ENCODE data around the gene TGM5. TPM values are rescaled to one million over a fixed set of nuclear protein-coding genes. Genes with fewer than 3 reads are reported as not detected.
"Not testable (repeated sequence)": the region's sequence is repeated elsewhere in the genome, so short reads cannot be mapped to it uniquely, and the experiment has no call there.

TGM5 gene
- total RNA-seq, 3 donors from 2014 or later: not detected

DNA sequence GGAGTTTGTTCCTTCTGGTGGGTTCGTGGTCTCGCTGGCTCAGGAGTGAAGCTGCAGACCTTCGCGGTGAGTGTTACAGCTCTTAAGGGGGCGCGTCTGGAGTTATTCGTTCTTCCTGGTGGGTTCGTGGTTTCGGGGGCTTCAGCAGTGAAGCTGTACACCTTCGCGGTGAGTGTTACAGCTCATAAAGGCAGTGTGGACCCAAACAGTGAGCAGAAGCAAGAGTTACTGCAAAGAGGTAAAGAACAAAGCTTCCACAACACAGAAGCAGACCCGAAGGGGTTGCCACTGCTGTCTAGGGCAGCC lies 40.8 kb downstream of the TGM5 start:
- not testable (repeated sequence) for ATAC-seq

GRCh38 chr15:43225201-43225949 lies 41.4 kb downstream of the TGM5 start:
- Mint-ChIP-seq H3K27me3 (ENCODE audit: low read depth) (peaks cover 13% of the 10 kb centered on the region), H3K4me3 (no peak overlapping the region), H3K36me3 (ENCODE audit: insufficient read depth) (no peaks in the 10 kb centered on the region), H3K4me1 (ENCODE audit: low read depth) (peaks cover 4% of the 10 kb centered on the region), H3K9me3 (no peaks in the 10 kb centered on the region)
- ATAC-seq (peak; percentile 72 to 94), DNase-seq (no peak)

More for the DNA sequence above, 40.8 kb downstream of the TGM5 start:
- H3K4me1 Mint-ChIP-seq (ENCODE audit: low read depth); H3K9me3 Mint-ChIP-seq; DNase-seq; H3K36me3 Mint-ChIP-seq (ENCODE audit: insufficient read depth); H3K4me3 Mint-ChIP-seq: not testable (repeated sequence)
- H3K27me3 Mint-ChIP-seq (ENCODE audit: low read depth): peaks cover 13% of the 10 kb centered on the region

DNA sequence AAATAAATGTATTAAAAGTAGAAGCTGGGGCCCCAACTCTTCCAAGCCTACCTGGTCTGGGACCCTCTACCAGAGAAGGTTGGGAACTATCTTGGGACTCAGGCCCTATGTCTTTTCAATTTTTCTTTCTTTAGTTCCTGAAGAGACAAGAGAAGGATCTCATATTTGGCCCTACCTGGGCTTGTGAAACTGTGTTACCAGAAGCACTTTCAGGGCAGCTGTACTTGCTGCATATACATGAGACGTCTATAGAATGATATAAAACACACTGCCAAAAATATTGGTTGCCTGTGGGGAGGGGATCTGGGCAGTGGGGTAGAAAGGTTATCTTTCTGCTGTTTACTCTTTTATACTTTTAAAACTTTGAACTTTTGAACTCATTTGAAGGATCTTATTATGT lies 45.3 kb downstream of the TGM5 start:
- Mint-ChIP-seq H3K27me3 (ENCODE audit: low read depth) (peaks cover 20% of the 10 kb centered on the region), H3K9me3 (no peaks in the 10 kb centered on the region), H3K4me1 (ENCODE audit: low read depth) (peaks cover 4% of the 10 kb centered on the region), H3K4me3 (no peak overlapping the region), H3K36me3 (ENCODE audit: insufficient read depth) (no peaks in the 10 kb centered on the region)
- ATAC-seq (no peak), DNase-seq (no peak)

GRCh38 chr15:43220991-43221403 lies 45.7 kb downstream of the TGM5 start, which contains the start of gene EPB42:
TSS of gene EPB42 (minus strand) at chr15:43221018. CDS start at chr15:43220825, 193 bp downstream.
- ATAC-seq (no peak), DNase-seq (no peak)
- Mint-ChIP-seq H3K36me3 (ENCODE audit: insufficient read depth) (no peaks in the 10 kb centered on the region), H3K4me3 (no peak within 1 kb of the TSS), H3K9me3 (no peaks in the 10 kb centered on the region), H3K27me3 (ENCODE audit: low read depth) (peaks cover 20% of the 10 kb centered on the region), H3K4me1 (ENCODE audit: low read depth) (peaks cover 4% of the 10 kb centered on the region)

DNA sequence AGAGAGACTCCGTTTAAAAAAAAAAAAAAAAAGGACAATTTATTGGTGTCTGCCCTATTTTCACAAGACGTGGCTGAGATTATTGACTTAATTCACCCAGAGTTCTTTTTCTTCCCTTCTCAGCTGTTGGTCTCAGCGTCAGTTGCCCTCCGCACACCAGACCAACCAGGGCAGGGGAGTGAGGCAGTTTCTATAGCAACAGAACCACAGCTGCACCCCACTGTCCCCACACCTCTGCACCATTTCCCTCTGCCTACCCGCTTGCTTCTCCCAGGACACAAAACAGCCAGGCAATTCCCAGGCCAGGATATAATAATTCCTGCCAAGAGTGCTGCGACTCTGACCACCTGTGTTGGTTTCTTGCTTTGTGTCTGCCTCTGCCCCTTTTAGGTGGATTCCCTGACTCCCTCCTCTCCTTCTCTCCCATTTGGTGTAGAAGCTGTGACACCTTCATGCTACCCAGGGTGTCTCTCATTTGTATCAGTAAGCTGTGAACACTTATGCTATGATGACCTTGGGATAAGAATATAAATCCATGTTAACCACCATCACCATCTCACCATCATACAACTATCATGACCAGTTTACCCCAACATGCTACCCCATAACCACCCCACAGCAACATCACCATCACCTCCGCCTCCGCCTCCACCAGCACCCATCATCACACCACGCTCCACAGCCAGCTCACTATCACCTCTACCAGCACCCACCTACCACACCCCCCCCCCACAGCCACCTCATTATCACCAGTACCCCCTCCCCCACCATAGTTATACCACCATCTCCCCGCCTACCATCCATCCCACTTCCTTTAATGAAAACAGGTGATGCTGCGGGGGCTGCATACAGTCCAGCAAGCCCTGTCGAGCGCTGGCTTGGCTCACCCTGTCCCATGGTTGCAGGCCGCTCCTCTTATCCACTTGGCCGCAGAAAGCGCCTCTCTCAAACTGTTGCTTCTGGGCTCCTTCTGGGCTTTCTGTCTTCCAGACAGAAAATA lies 46.5 kb downstream of the TGM5 start:
- H3K27me3 Mint-ChIP-seq (ENCODE audit: low read depth): peaks cover 14% of the 10 kb centered on the region
- no peak for DNase-seq
- H3K36me3 Mint-ChIP-seq (ENCODE audit: insufficient read depth): no peaks in the 10 kb centered on the region
- H3K4me1 Mint-ChIP-seq (ENCODE audit: low read depth): no peaks in the 10 kb centered on the region
- H3K4me3 Mint-ChIP-seq: no peak overlapping the region
- ATAC-seq: no peak
- H3K9me3 Mint-ChIP-seq: no peaks in the 10 kb centered on the region

- Mint-ChIP-seq H3K4me1 (ENCODE audit: low read depth) (no peaks in the 10 kb centered on the region), H3K9me3 (no peaks in the 10 kb centered on the region), H3K36me3 (ENCODE audit: insufficient read depth) (no peaks in the 10 kb centered on the region), H3K27me3 (ENCODE audit: low read depth) (peaks cover 14% of the 10 kb centered on the region), H3K4me3 (no peak overlapping the region)
- DNase-seq: no peak
- ATAC-seq: no peak
Observed at GRCh38 chr15:43218908-43219706, 47.6 kb downstream of the TGM5 start.

DNA sequence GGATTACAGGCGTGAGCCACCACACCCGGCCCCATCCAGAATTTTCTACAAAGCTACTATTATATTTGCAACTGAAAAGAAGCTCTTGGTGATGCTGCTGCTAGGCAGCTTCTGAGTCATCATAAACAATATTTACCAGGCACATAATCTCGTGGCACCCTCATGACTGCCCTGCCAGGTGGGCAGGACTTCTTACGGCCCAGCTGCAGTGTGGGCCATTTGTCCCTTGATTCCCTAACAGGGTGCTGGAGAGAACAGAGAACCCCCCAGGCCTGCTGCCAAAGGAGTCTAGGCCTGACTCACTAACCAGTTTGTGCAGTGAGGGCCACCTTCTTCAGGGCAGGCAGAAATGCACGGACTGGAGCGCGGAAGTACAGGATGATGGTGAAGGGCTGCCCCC lies 50.8 kb downstream of the TGM5 start:
- Mint-ChIP-seq H3K9me3 (no peaks in the 10 kb centered on the region), H3K4me1 (ENCODE audit: low read depth) (no peaks in the 10 kb centered on the region), H3K4me3 (no peak overlapping the region), H3K27me3 (ENCODE audit: low read depth) (peaks cover 12% of the 10 kb centered on the region), H3K36me3 (ENCODE audit: insufficient read depth) (no peaks in the 10 kb centered on the region)
- DNase-seq (no peak), ATAC-seq (no peak)

- DNase-seq (no peak), ATAC-seq (no peak)
- Mint-ChIP-seq H3K4me3 (no peak overlapping the region), H3K4me1 (ENCODE audit: low read depth) (no peaks in the 10 kb centered on the region), H3K27me3 (ENCODE audit: low read depth) (peaks cover 13% of the 10 kb centered on the region), H3K9me3 (no peaks in the 10 kb centered on the region), H3K36me3 (ENCODE audit: insufficient read depth) (no peaks in the 10 kb centered on the region)
Observed at GRCh38 chr15:43214592-43215295, 52.0 kb downstream of the TGM5 start.

DNA sequence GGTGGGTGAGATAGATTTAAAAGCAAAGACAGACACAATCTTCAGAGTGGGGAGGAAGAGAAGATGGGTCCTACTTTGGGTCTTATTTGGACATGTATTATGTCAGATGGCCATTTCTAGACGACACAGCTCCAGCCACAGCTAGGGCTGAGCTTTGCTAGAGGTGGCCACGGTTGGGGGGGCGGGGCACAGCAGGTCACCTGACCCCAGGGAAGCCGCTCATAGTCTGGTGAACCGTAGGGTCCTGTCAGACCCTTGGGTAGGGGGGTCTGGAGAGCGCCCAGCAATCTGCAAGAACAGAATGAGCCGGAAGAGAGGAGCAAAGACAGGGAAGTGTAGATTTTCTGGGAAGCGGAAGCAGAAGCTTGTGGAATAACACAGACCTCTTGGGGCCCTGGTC lies 52.6 kb downstream of the TGM5 start:
- Mint-ChIP-seq H3K9me3 (no peaks in the 10 kb centered on the region), H3K4me1 (ENCODE audit: low read depth) (no peaks in the 10 kb centered on the region), H3K36me3 (ENCODE audit: insufficient read depth) (no peaks in the 10 kb centered on the region), H3K4me3 (no peak overlapping the region), H3K27me3 (ENCODE audit: low read depth) (peaks cover 16% of the 10 kb centered on the region)
- ATAC-seq: no peak
- DNase-seq: no peak

DNA sequence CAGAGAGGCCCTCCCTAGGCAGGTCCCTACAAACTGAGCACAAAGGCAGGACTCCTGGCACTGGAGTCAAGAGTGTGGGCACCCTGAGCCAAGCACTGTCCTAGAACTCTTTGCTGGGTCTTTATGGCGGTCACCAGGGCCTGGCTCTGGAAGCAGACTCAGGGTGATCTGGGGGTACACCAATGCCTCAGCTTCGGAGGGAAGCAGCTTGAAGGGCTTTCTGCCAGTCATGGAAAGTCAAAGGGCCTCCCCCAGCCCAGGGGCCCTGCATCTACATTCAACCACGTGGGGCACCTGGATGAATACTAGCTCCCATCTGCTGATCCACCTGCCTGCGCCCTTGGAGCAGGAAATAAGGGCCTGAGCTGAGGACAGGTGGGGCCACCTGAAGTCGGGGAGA lies 53.3 kb downstream of the TGM5 start:
- no peak for ATAC-seq
- no peak overlapping the region for H3K4me3 Mint-ChIP-seq
- H3K27me3 Mint-ChIP-seq (ENCODE audit: low read depth): peaks cover 23% of the 10 kb centered on the region
- DNase-seq: no peak
- H3K9me3 Mint-ChIP-seq: no peaks in the 10 kb centered on the region
- H3K4me1 Mint-ChIP-seq (ENCODE audit: low read depth): no peaks in the 10 kb centered on the region
- no peaks in the 10 kb centered on the region for H3K36me3 Mint-ChIP-seq (ENCODE audit: insufficient read depth)

DNA sequence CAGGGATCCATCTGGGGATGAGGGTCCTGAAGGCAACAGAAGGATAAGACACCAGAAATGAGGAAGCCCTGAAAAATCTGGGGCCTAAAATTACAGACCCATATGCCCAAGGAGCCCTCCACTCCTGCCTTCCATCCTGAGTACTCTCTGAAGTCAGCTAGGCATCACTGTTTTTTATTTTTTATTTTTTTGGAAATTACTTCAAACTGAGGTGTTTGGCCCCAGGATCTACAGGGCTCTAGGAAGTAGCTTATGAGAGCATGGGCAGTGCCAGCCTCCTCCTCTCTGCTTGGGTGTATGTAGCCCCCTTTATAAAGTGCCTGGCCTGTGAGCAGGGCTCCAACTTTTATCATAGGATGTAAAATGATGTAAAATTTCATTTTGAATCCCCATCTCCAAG lies 53.8 kb downstream of the TGM5 start:
- no peak for ATAC-seq
- Mint-ChIP-seq H3K36me3 (ENCODE audit: insufficient read depth) (no peaks in the 10 kb centered on the region), H3K27me3 (ENCODE audit: low read depth) (peaks cover 23% of the 10 kb centered on the region), H3K4me3 (no peak overlapping the region), H3K9me3 (no peaks in the 10 kb centered on the region), H3K4me1 (ENCODE audit: low read depth) (no peaks in the 10 kb centered on the region)
- no peak for DNase-seq

DNA sequence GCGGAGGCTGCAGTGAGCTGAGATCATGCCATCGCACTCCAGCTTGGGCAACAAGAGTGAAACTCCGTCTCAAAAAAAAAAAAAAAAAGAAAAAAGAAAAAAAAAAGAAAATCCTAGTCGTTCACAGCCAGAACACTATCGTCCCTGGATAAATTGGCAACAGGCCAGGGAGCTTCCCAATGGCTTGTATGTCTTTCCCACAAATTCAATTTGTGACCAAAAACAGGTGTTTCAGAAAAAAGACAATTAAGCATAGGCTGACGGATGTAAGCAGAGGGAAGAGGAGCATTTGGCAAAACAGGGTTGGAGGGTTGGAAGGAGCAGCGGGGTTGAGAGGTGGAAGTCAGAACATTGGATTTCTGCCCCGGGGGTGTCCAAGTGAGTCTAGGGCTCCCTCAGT lies 54.4 kb downstream of the TGM5 start:
- Mint-ChIP-seq H3K36me3 (ENCODE audit: insufficient read depth) (no peaks in the 10 kb centered on the region), H3K9me3 (no peaks in the 10 kb centered on the region), H3K27me3 (ENCODE audit: low read depth) (peaks cover 25% of the 10 kb centered on the region), H3K4me1 (ENCODE audit: low read depth) (no peaks in the 10 kb centered on the region), H3K4me3 (no peak overlapping the region)
- DNase-seq (no peak), ATAC-seq (no peak)

DNA sequence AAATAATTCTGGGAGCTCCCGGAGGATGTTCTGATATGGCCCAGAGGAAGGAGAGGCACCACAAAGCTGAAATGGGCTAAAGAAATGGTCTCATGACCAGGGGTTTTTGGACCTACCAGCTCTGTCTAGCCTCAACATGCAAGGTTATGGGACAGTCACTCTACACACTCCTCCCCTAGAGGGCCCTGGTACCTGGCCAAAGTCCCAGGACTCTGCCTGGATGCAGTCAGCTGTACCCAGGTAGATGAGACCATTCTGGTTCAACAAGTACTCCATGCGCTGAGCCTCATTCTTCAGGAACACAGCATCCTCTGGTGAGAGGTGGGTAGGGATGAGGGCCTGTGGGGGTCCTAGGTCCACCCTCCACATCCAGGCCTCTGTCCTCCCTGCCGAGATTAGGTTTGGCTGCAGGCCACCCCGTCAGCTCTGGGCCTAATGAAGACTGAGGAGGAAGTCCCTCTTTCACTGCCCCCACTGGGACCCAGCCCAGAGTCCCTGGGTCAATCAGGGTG lies 55.4 kb downstream of the TGM5 start:
- ATAC-seq: no peak
- no peaks in the 10 kb centered on the region for H3K9me3 Mint-ChIP-seq
- H3K4me3 Mint-ChIP-seq: no peak overlapping the region
- H3K36me3 Mint-ChIP-seq (ENCODE audit: insufficient read depth): no peaks in the 10 kb centered on the region
- H3K4me1 Mint-ChIP-seq (ENCODE audit: low read depth): no peaks in the 10 kb centered on the region
- DNase-seq: no peak
- peaks cover 25% of the 10 kb centered on the region for H3K27me3 Mint-ChIP-seq (ENCODE audit: low read depth)

All from activated T-cell treated with anti-CD3 and anti-CD28 coated beads, Interleukin-2, amount 50 U/mL, for 4 hours (primary cell).